ENCODE results near the gene VAV2.
A peak's percentile ranks its signal among the peaks of the same experiment; 100 is the strongest.

The VAV2 gene

DNA sequence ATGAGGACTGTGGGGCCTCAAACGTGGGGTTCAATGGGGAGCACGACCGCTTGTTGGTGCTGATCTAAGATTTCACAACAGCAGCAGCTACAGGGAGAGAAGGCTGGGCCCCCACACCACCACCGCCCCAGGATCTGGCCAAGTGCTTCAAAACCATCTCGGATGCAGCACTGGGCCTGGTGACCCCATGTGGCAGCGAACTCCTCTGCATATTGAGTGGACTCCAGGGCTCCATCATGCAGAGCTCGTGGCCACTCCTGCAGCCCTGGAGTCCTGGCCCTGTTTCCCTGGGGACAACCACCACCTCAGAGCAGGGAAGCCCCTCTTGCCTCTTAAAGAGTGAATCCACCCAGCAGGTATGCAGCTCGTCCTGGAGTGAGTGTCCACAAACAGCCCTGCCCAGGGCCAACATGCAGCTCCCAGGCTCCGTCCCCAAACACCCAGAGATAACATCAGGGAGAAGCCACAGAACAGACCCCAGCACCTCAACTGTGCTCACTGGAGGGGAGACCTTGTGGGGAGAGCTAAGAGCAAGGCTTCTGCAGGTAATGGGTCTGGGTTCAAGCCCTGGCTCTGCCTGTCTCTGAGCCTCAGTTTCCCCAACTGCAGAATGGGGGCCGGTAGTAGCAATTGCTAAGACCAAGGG, 150.8 kb downstream of the VAV2 start:
- DNase-seq, result no peak

DNA sequence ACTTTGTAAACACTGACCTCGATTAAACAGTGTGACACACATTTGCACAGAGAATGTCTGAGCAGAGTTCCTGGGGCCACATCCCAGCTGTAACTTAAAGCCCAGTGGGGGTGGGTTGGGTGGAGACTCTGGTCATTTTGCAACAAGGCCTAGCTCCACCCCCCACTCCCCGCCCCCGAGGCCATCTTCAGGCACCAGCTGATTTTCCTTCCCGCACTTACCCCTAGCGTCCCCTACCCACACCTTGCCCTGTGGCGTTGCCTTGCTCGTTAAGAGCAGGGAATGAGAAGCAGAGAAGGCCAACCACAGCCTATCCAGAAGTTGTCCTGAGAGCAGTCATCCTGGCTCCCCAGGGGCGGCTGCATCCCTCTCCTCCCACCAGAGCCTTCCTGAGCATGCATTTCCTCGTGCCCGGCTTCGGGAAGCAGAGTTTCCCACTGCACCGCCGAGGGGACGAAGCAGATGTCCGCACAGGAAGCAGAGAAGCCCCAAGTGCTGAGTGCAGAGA, 152.2 kb downstream of the VAV2 start:
- no peak for DNase-seq

DNA sequence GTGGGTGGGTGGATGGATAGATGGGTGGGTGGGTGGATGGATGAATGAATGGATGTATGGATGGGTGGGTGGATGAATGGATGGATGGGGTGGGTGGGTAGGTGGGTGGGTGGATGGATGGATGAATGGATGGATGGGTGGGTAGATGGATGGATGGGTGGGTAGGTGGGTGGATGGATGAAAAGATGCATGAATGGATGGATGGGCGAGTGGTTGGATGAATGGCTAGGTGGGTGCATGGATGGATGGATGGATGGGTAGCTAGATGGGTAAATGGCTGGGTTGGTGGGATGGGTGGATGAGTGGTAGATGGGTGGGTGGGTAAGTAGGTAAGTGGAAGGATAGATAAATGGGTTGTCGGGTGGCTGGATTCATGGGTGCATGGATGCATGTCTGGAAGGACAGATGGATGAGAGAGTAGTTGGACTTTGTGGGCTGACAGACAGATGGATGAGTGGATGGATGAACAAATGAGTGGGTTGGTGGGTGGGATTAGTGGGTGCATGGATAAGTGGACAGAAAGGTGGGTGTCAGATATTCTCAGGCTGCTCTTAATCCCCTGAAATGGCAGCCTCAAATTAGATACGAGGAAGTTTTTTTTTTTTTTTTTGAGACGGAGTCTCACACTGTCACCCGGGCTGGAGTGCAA, 153.1 kb downstream of the VAV2 start:
- no peak for DNase-seq

DNA sequence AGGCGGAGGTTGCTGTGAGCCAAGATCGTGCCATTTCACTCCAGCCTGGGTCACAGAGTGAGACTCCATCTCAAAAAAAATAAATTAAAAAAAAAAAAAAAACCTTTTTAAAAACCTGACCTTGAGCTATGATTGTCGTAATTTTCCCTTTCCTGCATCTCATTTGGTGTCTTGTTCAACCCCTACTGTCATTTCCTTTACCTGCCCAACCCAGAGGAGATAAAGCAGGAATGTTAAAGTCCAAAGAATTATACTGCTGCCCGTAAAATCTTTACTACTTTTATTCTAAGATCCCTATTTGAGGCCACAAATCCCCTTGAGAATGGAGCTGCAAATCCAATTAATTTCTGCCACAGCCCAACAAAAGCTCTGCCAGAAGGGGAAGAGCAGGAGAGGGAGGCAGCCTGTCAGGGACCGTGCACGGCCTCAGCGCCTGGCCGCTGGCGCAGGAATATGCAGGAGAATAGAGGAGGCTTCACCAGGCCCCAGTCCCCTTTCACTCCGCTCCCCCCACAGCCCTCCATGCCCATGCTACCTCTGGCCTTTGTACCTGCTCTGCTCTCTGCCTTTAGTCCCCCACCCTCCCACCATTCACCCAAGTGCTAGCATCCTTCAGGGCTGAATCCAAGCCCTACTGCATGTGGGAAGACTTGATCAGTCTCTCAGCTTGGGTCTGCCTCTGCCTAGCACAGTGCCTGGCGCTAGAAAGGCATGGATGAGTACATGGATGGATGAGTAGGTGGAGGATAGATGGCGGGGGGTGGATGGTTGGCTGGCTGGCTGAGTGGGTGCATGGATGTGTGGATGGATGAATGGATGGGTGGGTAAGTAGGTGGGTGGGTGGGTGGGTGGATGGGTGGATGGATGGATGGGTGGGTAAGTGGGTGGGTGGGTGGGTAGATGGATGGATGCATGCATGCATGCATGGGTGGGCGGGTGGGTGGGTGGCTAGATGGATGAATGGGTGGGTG, 154.2 kb downstream of the VAV2 start:
- no peak for DNase-seq

DNA sequence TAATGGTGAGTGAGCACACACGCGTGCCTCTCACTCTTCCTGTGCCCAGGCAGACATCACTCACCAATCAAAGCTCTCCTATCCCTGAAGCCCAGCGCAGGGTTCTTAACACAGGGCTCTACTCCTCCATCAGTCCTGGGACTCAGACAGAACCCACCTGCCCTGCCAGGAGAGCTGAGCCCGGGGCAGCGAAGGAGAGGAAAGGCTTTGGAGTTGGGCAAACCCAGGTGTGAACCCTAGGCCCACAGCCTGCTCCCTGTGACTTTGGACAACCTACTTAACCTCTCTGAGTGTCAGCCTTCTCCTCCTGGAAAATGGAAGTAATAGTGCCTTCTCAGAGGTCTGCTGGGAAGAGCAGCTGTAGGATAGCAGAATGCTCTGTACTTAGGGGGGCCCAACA, 155.3 kb downstream of the VAV2 start:
- DNase-seq, result no peak

DNA sequence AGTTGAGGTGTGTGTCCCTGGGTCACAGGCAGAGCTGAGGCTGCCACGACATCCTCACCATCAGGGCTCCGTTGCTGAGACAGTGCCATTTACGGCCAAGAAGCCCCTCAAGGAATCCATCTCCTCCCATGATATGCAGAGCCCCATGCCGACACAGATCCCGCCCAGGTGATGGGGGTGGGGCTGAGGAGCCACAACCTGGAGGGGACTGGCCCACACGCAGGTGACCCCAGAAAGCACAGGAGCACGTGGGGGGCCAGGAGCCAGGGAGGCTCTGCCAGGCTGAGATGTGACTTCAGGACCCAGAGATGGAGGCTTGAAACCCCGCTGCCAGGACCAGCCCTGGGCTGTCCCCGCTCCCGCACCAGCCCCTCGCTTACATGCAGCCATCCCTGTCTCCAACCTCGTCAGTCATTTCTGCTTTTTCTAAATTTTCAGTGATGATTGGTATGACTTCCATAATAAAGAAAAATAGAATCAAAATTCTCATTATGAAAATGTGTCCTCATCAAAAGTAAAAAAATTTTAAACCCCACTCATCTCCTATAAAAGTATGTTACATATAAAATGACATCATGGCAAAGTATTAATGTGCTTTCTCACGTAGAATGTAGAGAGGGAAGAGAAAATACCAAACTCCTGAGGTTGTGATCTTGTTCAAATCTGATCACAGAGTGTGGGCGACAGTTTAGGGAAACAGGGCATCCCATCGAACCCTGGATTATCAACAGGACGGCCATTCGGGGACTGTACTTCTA, 155.9 kb downstream of the VAV2 start:
- DNase-seq, result no peak

DNA sequence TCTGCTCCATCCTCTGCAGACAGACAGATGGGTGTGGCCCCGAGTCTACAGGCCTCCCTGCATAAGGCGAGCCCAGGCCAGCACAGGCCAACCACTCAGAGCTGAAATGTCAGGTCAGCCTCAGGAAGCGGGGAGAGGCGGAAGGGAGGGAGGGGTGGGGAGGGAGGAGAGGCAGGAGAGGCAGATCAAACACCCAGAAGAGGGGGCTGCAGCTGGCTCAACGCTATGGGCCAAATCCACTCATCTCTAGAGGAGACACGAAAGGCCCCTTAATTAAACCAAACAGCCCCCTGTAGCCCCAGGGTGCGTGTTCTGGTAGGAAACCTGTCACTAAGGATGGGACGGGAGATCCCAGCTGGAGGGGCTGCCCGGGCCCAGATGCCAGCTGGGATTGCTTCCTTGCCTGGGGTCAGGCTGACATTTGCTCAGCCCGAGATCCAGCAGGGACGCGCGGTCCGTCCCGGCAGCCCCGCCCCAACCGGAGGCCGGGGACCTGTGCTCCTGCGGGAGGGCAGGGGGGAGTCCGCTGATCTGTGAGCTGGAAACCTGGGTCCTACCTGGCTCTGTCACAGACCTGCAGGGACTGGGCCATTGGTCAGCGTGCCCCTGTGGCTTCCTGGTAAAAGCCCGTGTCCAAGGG, 156.7 kb downstream of the VAV2 start:
- DNase-seq, result no peak

DNA sequence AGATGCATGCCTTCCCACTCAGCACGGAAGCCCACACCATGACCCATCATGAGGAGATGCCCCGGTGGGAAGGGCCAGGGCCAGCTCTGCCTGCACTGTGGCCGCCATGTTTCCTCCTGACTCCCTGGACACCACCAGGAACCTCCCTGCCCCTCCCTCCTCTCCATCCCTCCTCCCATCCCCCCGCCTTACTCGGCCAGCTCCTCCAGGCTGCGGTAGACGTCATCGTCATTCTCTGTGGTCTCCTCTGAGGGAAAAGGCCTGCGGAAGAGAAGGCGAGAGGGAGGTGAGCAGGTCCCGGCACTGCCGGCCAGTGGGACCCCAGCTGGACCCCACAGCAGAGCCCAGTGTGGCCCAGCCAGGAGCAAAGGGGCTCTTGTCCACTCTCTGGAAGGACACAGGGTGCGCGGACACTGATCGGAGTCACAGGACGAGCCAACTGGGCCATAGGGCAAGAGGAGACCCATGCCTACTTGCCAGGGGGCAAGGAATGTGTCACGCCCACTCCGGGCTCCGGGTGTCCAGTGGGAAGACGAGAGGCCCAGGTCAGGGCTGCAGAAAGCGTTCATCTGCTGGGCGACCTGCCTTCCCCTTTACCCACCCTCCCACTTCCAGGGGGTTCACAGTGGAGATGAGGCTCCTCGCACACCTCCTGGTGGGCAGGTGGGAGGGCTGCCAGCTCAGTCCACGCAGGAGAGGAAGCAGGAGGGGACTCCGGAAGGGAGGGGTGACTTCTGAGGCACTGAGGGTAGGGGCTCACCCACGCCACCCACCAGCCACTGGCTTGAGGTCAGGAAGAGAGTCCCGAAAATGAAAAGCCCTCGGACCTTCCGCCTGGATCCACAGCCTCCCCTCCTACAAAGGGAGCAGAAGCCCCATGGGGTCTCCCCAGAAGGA, 157.8 kb downstream of the VAV2 start:
- no peak for DNase-seq

DNA sequence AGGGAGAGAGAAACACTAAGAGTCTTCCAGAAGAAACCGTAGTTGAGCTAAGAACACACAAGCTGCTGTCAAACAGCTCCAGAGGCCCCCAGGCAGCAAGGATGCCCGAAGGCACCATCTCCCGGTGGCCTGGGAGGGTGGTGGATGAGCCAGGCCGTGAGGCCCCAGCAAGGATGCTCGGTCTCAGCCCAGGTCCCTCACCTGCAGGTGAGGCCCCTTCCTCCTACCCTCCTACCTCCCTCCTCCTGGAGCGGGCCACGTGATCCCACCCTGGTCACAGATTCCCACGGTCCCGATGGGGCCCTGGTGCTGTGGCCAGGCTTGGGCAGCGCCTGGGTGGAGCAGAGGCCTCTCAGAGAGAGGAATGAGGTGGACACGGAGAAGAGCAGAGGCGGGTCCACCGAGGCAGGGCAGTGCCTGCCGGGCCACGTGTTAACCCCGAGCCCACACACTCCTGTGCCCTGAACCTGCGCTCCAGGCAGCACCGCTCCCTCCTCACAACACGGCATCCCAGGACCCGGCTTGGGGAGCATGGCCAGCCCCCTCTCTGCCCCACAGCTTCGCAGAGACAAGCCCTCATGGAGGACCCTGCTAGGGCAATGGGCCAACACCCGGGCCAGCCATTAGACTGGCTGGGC, 158.6 kb downstream of the VAV2 start:
- DNase-seq, result no peak

DNA sequence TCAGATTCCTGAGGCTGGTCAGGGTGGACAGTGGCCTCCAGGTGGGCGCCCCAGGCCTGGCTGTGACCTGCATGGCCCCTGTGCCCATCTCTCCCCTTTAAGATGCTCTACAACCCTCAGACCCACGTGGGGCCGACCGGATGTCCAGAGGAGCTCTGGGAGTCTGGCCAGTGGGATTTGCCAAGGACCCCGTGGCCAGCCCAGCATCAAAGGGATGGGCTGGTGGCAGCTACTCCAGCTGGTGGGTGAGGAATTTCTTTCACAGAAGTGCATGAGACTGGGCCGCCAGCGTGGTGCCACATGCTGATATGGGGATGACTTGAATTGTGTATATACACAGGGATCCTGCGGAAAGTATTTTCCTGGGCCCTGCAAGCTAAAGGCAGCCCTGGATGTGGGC, 159.2 kb downstream of the VAV2 start:
- DNase-seq, result peak in 24 of 58 donors; percentile 9 to 61 (median 36)

DNA sequence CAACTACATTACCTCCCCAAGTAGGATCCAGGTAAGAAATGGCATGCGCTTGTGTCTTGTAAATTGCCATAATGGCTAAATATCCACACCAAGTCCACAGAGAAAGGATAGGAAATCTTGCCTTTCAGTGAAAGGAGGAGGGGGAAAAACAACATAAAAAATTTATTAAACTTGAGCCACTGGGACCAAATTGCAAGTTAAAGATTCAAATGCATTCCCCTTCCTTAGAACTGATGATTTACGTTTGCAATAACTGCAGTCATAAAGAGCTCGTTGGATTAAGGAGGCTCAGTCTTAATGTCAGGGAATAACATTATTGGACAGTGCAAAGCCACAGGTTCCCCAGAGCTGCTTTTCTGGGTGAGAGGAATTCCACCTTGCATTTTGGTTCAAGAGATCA, 161.4 kb downstream of the VAV2 start:
- DNase-seq, result no peak

DNA sequence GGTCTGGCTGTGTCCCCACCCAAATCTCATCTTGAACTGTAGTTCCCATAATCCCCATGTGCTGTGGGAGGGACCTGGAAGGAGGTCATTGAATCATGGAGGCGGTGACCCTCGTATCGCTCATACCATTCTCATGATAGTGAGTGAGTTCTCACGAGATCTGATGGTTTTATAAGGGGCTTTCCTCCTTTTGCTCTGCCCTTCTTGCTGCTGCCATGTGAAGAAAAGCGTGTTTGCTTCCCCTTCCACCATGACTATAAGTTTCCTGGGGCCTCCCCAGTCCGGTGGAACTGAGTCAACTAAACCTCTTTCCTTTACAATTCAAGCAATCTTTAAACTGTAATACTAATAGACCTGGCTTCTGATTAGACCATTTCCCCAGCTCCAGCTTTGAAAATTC, 161.8 kb downstream of the VAV2 start:
- no peak for DNase-seq

DNA sequence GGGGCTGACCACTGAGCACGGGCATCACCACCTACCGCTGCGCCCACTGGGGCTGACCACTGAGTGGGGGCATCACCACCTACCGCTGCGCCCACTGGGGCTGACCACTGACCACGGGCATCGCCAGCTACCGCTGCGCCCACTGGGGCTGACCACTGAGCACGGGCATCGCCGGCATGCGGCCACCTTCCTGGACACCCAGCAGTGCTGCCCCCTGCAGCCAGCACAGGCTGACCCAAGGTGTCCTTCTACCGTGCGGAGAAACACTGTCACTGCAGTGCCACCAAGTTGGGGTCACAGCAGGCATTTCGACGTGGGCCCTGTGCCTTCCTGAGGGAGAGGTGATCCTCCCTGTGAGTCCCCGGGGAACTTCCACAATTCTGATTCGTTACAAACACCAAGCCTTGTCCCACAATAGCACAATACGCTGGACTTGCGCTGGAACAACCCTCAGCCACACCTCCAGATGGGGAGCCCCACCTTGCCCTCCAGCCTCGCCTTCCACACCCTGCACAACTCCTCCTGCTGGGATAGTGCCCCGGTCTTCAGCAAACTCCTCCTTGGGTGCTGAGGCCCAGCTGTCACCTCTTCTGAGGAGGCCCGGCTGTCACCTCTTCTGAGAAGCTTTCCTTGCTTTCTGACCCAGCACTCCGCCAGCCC, 163.7 kb downstream of the VAV2 start:
- no peak for DNase-seq

DNA sequence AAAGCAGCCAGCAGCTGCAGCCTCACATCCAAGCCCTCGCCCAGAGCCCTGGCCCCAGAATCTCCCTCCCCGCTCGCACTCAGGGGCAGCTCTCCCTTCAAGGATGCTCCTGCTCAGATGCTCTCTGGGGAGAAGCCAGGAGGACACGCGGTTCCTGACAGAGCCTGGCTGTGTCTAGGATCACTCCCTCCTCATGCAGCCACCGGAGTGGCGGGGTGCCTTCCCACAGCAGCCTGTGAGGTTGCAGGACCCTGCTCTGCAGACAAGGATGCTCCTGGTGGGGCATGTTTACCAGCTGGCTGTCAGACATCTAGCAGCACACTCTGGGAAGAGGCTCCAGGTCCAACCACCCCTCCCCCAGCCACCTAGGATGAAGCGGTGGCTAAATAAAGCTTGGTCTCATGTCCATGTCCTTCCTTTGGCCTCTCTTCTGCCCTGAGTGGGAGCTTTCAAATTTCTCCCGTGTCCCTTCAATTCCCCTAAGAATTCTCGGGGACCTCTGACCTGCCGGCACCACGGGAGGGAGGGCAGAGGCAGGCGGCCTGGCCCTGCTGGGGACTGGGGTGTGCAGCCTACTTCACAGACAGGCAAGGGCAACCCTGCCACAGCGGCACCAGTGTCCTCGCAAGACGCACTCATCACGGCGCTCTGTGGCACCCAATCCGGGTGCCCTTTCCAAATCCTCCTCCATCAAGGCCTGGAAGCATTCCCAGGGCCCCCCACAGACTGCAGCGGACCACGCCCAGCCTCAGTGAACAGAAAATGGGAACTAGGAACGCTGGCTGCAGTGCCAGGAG, 165.6 kb downstream of the VAV2 start:
- peak in 3 of 58 donors; percentile 22 to 28 (median 26) for DNase-seq

DNA sequence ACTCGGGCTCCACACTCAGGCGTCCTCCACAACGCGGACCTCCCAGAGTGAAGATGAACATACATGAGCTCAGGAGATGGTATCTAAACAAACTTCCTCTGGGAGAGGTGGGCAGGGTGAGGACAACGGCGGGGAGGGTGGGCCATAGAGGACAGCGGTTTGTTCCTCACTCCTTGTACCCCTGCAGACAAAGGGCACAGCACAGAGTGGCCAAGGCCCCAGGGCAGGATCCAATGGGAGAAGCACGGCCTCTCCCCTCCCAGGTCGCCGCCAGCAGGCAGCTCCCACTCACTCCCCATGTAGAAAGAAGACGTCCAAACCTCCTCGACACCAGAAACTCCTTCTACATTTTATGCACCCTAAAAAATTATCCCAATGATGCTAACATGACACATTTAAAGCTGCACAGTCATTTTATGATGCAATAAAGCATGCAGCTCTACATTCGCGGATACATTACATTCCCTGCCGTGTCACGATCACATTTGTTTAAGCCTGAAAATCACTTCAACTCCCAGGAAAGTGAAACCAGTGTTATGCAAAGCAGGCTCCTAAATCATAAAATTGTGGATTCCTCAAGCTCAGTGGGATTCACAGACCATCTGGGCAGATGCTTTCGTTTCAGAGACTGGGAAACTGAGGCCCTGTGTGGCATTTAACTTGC, 166.4 kb downstream of the VAV2 start:
- DNase-seq, result no peak

DNA sequence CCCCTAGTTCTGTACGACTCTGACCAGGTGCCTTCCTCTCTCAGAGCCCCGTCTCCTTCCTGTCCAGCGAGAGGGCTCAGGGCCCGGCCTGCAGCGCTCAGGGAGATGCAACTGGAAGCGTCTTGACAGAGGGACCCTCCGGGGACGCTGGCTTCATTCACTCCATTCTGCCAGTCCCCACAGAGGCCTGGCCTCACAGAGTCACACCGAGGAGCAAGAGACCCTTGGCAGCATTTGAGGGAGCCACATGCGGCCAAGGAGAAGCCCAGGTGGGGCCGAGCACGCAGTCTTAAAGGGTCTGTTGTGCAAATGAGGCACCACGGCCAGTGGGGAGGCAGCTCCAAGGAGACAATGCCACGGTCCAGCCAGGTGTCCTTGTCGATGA, 167.3 kb downstream of the VAV2 start:
- no peak for DNase-seq
